ENCODE data around the gene DNAH7. TPM values are rescaled to one million over a fixed set of nuclear protein-coding genes. Genes with fewer than 3 reads are reported as not detected.

Gene DNAH7
- total RNA-seq, 1 donor: 0.10 TPM

- Histone ChIP-seq H3K4me1 (ENCODE audit: insufficient read depth, low read length) (no peaks in the 10 kb centered on the region), H3K9me3 (ENCODE audit: low read depth, low read length) (no peaks in the 10 kb centered on the region), H3K27me3 (ENCODE audit: insufficient read depth, low read length) (no peaks in the 10 kb centered on the region), H3K4me3 (ENCODE audit: low read length) (no peak overlapping the region)
These were observed 334.8 kb downstream of the DNAH7 start for GRCh38 chr2:195733831-195734230.

GRCh38 chr2:195732574-195732973 lies 336.1 kb downstream of the DNAH7 start:
- Histone ChIP-seq H3K27me3 (ENCODE audit: insufficient read depth, low read length) (no peaks in the 10 kb centered on the region), H3K9me3 (ENCODE audit: low read depth, low read length) (no peaks in the 10 kb centered on the region), H3K4me1 (ENCODE audit: insufficient read depth, low read length) (no peaks in the 10 kb centered on the region), H3K4me3 (ENCODE audit: low read length) (no peak overlapping the region)

DNA sequence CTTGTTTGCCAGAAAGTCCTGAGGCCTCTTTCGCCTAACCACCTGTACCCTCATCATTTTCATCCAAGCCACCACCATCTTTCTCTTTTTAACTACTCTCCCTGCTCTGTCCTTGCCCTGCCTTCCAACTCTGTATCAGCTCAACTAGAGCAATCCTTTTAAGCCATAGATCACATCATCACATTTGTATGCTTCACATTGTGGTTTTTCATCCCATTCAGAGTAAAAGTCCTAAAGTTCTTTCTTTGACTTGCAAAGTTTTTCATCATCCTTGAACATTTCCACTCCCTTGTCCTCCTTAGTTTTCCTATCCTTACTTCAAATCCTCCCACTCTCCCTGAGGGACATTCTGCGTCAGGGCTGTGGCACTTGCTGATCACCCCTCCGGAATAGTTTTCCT lies 337.7 kb downstream of the DNAH7 start:
- Histone ChIP-seq H3K9me3 (ENCODE audit: low read depth, low read length) (no peaks in the 10 kb centered on the region), H3K4me3 (ENCODE audit: low read length) (no peak overlapping the region), H3K27me3 (ENCODE audit: insufficient read depth, low read length) (no peaks in the 10 kb centered on the region), H3K4me1 (ENCODE audit: insufficient read depth, low read length) (no peaks in the 10 kb centered on the region)

DNA sequence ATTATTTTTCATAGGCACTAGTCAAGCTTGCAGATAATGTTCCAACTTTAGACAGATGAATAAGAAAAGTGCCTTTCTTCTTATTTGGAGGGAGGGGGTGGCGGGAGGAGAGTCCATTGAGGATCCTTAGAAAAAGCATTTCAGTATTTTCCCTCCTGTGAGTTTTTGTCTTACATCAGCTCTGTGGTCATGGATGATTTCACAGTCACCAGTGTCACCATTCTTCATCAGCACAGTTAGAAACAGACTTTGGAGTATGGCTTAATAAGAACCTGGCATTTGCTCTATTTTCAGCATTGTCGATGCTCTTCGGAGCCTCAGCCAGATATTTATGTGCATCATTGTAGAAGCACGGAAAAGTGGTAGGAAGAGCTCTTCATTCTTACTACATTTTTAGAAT lies 341.5 kb downstream of the DNAH7 start:
- Histone ChIP-seq H3K4me3 (ENCODE audit: low read length) (no peak overlapping the region), H3K27me3 (ENCODE audit: insufficient read depth, low read length) (no peaks in the 10 kb centered on the region), H3K4me1 (ENCODE audit: insufficient read depth, low read length) (no peaks in the 10 kb centered on the region), H3K9me3 (ENCODE audit: low read depth, low read length) (no peaks in the 10 kb centered on the region)

DNA sequence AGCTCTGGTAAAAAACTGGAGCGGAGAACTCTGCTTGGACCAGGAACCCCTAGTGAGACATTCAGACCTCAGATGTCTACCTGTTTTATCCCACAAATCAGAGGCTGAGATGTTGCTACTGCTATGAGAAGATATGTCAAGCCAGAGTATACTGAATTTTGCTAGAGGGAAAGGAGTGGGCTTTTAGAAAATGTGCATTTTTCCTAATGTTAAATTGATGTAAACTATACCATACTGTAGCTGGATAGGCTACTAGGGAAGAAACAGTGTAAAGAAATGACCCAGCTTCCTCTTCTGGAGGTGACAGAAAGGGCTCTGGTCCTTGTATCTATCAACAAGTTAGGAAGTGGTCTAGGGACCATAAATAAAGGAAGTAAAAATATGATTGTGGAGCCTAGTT lies 346.6 kb downstream of the DNAH7 start:
- Histone ChIP-seq H3K9me3 (ENCODE audit: low read depth, low read length) (no peaks in the 10 kb centered on the region), H3K4me1 (ENCODE audit: insufficient read depth, low read length) (no peaks in the 10 kb centered on the region), H3K4me3 (ENCODE audit: low read length) (no peak overlapping the region), H3K27me3 (ENCODE audit: insufficient read depth, low read length) (no peaks in the 10 kb centered on the region)

GRCh38 chr2:195721042-195721441 lies 347.6 kb downstream of the DNAH7 start:
- no peaks in the 10 kb centered on the region for H3K4me1 ChIP-seq (ENCODE audit: insufficient read depth, low read length)
- no peaks in the 10 kb centered on the region for H3K27me3 ChIP-seq (ENCODE audit: insufficient read depth, low read length)
- no peak overlapping the region for H3K4me3 ChIP-seq (ENCODE audit: low read length)
- H3K9me3 ChIP-seq (ENCODE audit: low read depth, low read length): no peaks in the 10 kb centered on the region

DNA sequence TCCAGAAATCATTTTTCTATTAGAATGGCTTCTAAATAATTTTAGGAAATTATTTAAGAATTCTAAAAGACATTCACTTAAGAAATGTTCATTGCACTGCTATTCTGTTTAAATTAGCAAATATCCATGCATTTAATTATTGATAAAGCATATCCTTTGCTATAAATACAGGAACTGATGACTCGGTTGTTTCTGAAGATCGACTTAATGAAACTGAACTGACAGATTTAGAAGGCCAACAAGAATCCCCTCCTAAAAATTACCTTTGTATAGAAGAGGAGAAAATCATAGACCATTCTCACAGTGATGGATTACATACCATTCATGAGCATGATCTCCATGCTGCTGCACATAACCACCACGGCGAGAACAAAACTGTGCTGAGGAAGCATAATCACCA lies 352.2 kb downstream of the DNAH7 start:
- H3K4me1 ChIP-seq (ENCODE audit: insufficient read depth, low read length): no peaks in the 10 kb centered on the region
- no peaks in the 10 kb centered on the region for H3K27me3 ChIP-seq (ENCODE audit: insufficient read depth, low read length)
- no peak overlapping the region for H3K4me3 ChIP-seq (ENCODE audit: low read length)
- H3K9me3 ChIP-seq (ENCODE audit: low read depth, low read length): no peaks in the 10 kb centered on the region

- Histone ChIP-seq H3K27me3 (ENCODE audit: insufficient read depth, low read length) (no peaks in the 10 kb centered on the region), H3K9me3 (ENCODE audit: low read depth, low read length) (no peaks in the 10 kb centered on the region), H3K4me3 (ENCODE audit: low read length) (no peak overlapping the region)
These were observed 357.2 kb downstream of the DNAH7 start for GRCh38 chr2:195711478-195711877.

DNA sequence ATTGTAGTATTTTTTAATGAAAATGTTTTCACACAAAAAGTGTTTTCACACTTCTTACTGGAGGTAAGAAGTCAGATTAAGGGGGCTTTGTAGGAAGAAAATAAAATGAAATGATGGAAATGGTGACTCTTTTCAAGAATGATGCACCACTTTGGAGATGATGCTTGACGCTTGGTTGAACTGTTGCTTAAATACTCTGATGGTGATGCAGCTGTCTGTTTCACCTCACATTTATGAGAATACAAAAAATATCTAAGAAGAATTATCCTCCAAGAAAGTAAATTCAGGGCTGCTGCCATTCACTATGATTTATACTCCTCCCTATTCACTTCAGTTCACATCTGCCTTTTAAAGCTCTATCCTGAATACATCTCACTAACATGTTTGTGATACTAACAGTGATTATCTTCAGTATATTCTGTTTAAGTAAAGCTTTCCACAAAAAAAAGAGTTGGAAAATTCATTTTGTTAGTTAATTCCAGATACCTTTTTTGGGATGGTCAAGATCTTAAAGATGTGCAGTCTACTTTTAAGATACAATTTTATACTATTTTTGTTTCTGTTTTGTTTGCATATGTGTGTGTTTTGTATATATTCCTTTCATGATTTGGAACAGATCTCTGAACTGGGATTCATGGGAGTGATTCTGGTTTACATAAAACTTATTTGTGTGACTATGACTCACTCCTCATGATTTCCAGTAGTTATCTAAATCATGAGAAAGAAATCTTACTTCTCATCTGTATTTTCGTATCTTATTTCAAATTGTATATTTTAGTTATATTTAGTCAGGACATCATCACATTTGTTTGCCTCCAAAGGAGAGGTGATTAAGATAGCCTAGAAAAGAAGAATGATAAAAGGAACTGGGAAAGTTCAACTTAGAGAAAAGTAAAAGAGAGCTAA lies 358.5 kb downstream of the DNAH7 start:
- no peaks in the 10 kb centered on the region for H3K27me3 ChIP-seq (ENCODE audit: insufficient read depth, low read length)
- H3K4me3 ChIP-seq (ENCODE audit: low read length): no peak overlapping the region
- no peaks in the 10 kb centered on the region for H3K9me3 ChIP-seq (ENCODE audit: low read depth, low read length)
- H3K4me1 ChIP-seq (ENCODE audit: insufficient read depth, low read length): no peaks in the 10 kb centered on the region

More at GRCh38 chr2:195711478-195711877, 357.2 kb downstream of the DNAH7 start:
- H3K4me1 ChIP-seq (ENCODE audit: insufficient read depth, low read length): no peaks in the 10 kb centered on the region

DNA sequence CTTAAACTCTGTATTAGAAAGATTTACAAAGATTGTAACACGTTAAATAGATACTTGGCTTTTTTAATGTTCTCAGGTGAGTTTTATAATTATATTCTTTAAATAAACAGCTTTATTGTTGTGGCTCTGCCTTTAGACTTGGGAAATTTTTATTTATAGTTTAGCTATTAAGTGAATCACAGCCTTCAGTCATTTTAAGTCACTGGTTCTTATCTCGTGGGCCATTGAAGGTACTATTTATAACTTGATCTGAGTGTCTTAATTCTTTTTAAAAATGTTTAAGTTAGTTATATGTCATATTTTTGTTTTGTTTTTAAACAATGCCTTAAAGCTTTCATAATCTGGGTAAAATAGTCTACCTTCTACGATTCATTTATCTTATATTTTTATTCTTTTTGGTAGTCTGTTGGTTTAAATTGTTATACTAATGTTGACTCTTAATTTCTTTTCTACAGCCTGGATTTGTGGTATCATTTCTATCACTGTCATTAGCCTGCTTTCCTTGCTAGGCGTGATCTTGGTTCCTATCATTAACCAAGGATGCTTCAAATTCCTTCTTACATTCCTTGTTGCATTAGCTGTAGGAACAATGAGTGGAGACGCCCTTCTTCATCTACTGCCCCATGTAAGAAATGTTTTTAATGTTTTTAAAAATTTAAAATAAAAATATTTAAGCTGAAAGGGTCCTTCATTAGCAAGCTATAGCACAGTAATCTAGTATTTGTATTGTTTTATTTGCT lies 362.3 kb downstream of the DNAH7 start:
- H3K9me3 ChIP-seq (ENCODE audit: low read depth, low read length): peaks cover under 1% of the 10 kb centered on the region
- no peaks in the 10 kb centered on the region for H3K4me1 ChIP-seq (ENCODE audit: insufficient read depth, low read length)
- no peak overlapping the region for H3K4me3 ChIP-seq (ENCODE audit: low read length)
- no peaks in the 10 kb centered on the region for H3K27me3 ChIP-seq (ENCODE audit: insufficient read depth, low read length)

- Histone ChIP-seq H3K9me3 (ENCODE audit: low read depth, low read length) (peaks cover 28% of the 10 kb centered on the region), H3K27me3 (ENCODE audit: insufficient read depth, low read length) (no peaks in the 10 kb centered on the region), H3K4me3 (ENCODE audit: low read length) (no peak overlapping the region), H3K4me1 (ENCODE audit: insufficient read depth, low read length) (no peaks in the 10 kb centered on the region)
These were observed 368.2 kb downstream of the DNAH7 start for GRCh38 chr2:195700480-195700879.

- Histone ChIP-seq H3K4me3 (ENCODE audit: low read length) (no peak overlapping the region), H3K9me3 (ENCODE audit: low read depth, low read length) (peaks cover 28% of the 10 kb centered on the region), H3K27me3 (ENCODE audit: insufficient read depth, low read length) (no peaks in the 10 kb centered on the region), H3K4me1 (ENCODE audit: insufficient read depth, low read length) (no peaks in the 10 kb centered on the region)
These were observed 370.9 kb downstream of the DNAH7 start for GRCh38 chr2:195697681-195698220.

GRCh38 chr2:195696012-195696411 lies 372.6 kb downstream of the DNAH7 start:
- no peaks in the 10 kb centered on the region for H3K27me3 ChIP-seq (ENCODE audit: insufficient read depth, low read length)
- peaks cover 25% of the 10 kb centered on the region for H3K9me3 ChIP-seq (ENCODE audit: low read depth, low read length)
- H3K4me1 ChIP-seq (ENCODE audit: insufficient read depth, low read length): no peaks in the 10 kb centered on the region
- H3K4me3 ChIP-seq (ENCODE audit: low read length): no peak overlapping the region

DNA sequence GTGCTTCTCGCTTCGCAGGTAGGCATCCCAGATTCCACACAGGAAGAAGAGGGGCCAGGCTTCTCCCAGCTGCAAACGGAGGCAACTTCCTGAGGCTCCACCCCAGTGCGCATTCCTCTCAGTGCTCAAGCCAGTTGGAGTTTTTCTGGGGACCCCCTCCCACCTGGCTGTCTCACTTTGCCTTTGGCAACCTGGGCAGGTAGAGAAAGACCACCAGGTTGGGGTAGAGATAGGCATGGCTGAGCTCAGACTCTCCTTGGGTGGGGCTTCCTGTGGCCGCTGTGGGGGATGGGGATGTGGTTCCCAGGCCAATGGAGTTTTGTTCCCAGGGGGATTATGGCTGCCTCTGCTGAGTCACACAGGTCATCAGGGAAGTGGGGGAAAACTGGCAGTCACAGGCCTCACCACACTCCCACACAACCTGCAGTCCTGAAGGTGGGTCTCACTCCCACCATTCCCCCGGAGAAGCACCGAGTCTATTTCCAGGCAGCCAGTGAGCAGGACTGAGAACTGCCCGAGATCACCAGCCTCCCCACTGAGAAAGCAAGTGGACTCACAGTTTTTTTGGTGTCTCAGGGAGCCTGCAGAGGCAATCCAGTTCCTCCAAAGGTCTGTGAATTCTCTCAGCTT lies 373.5 kb downstream of the DNAH7 start:
- Histone ChIP-seq H3K27me3 (ENCODE audit: insufficient read depth, low read length) (no peaks in the 10 kb centered on the region), H3K4me1 (ENCODE audit: insufficient read depth, low read length) (no peaks in the 10 kb centered on the region), H3K4me3 (ENCODE audit: low read length) (no peak overlapping the region), H3K9me3 (ENCODE audit: low read depth, low read length) (peaks cover 18% of the 10 kb centered on the region)

DNA sequence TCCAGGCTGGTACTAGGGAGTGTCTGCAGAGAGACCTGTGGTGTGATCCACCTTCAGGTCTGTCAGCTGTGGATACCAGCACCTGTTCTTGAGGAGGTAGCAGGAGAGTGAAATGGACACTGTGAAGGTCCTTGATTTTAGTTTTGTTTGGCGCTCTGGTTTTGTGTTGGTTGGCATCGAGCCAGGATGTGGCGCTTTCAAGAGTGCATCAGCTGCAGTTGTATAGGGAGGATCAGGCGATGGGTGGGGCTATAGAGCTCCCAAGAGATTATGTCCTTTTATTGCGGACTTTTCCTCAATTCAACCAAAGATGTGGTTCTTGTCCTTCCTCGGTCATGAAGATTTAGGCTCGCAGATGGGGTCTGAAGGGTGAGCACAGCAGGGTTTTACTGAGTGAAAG lies 374.1 kb downstream of the DNAH7 start:
- no peaks in the 10 kb centered on the region for H3K4me1 ChIP-seq (ENCODE audit: insufficient read depth, low read length)
- no peak overlapping the region for H3K4me3 ChIP-seq (ENCODE audit: low read length)
- H3K9me3 ChIP-seq (ENCODE audit: low read depth, low read length): peaks cover 12% of the 10 kb centered on the region
- H3K27me3 ChIP-seq (ENCODE audit: insufficient read depth, low read length): no peaks in the 10 kb centered on the region
